HFFc6 (cell line): Measurements from ENCODE around the gene VN1R5. TPM values are rescaled to one million over a fixed set of nuclear protein-coding genes. Genes with fewer than 3 reads are reported as not detected.
"Not testable (repeated sequence)": the region's sequence is repeated elsewhere in the genome, so short reads cannot be mapped to it uniquely, and the experiment has no call there.

Source experiments
- DNase-seq: peaks from one replicate; pipeline ENCODE4 v3.0.0-alpha.2; 2018
- H3K27ac Mint-ChIP-seq: 2 replicates; pipeline ENCODE4 v1.8.0; 2020; ENCODE audit warnings: mild to moderate bottlenecking, mixed read lengths
- H3K27me3 Mint-ChIP-seq: 2 replicates; pipeline ENCODE4 v1.8.0; 2021; ENCODE audit warnings: mild to moderate bottlenecking, moderate library complexity, mixed read lengths; ENCODE audit not compliant: insufficient read depth
- H3K36me3 Mint-ChIP-seq: 2 replicates; pipeline ENCODE4 v1.8.0; 2021; ENCODE audit warnings: low read depth, mixed read lengths
- H3K4me1 Mint-ChIP-seq: 2 replicates; pipeline ENCODE4 v1.8.0; 2020; ENCODE audit warnings: low read depth, mixed read lengths
- H3K4me3 Mint-ChIP-seq: 2 replicates; pipeline ENCODE4 v1.8.0; 2020; ENCODE audit warnings: mild to moderate bottlenecking, moderate library complexity, mixed read lengths
- H3K9me3 Mint-ChIP-seq: 2 replicates; pipeline ENCODE4 v1.8.0; 2020; ENCODE audit warnings: mild to moderate bottlenecking, mixed read lengths
- CTCF ChIP-seq: fragments of 200-600 bp; sonication (generic); IDR thresholded peaks from 2 replicates; pipeline ENCODE4 v1.5.0; 2021; ENCODE audit warnings: antibody characterized with exemption, mild to moderate bottlenecking
- total RNA-seq, 6 experiments: library from RNA; stranded (reverse); fragmentation: NEBNext Ultra II Directional; extraction: Animal tissue kit (Norgen Biotek cat#: 25700); gene quantifications; 2 replicates in 1 of 6; 3 replicates in 5 of 6; pipeline ENCODE4 v1.2.3, GENCODE V29; 2021

Gene VN1R5
- total RNA-seq, 6 experiments from 2014 or later, result not detected

GRCh38 chr1:247212627-247213617, 43.0 kb upstream of the VN1R5 start:
- Mint-ChIP-seq H3K36me3 (peaks cover 20% of the 10 kb centered on the region), H3K27ac (no peak overlapping the region), H3K27me3 (no peaks in the 10 kb centered on the region), H3K4me1 (peaks cover 23% of the 10 kb centered on the region), H3K9me3 (peaks cover 3% of the 10 kb centered on the region), H3K4me3 (no peak overlapping the region)
- no peak for TF ChIP-seq CTCF
- DNase-seq, result no peak

- Mint-ChIP-seq H3K27me3 (no peaks in the 10 kb centered on the region), H3K9me3 (no peaks in the 10 kb centered on the region)
Measured at GRCh38 chr1:247216261-247216660, 39.6 kb upstream of the VN1R5 start.

GRCh38 chr1:247218121-247218651, 37.7 kb upstream of the VN1R5 start:
- Mint-ChIP-seq H3K4me1 (no peaks in the 10 kb centered on the region), H3K9me3 (no peaks in the 10 kb centered on the region), H3K27ac (no peak overlapping the region), H3K4me3 (no peak overlapping the region), H3K36me3 (no peaks in the 10 kb centered on the region), H3K27me3 (no peaks in the 10 kb centered on the region)
- no peak for TF ChIP-seq CTCF
- DNase-seq, result no peak

More at GRCh38 chr1:247216261-247216660, 39.6 kb upstream of the VN1R5 start:
- no peak for DNase-seq
- H3K36me3 Mint-ChIP-seq, result no peaks in the 10 kb centered on the region
- no peak overlapping the region for H3K4me3 Mint-ChIP-seq
- no peak overlapping the region for H3K27ac Mint-ChIP-seq
- peaks cover 9% of the 10 kb centered on the region; the same call in 1 of the 2 replicates for H3K4me1 Mint-ChIP-seq
- no peak for TF ChIP-seq CTCF

- not testable (repeated sequence) for H3K4me1 Mint-ChIP-seq, DNase-seq, H3K27me3 Mint-ChIP-seq, H3K9me3 Mint-ChIP-seq, H3K4me3 Mint-ChIP-seq, H3K36me3 Mint-ChIP-seq, H3K27ac Mint-ChIP-seq
Measured at GRCh38 chr1:247220280-247220679, 35.6 kb upstream of the VN1R5 start.

GRCh38 chr1:247222840-247223239, 33.0 kb upstream of the VN1R5 start:
- Mint-ChIP-seq H3K9me3 (peaks cover 8% of the 10 kb centered on the region), H3K4me3 (no peak overlapping the region), H3K4me1 (no peaks in the 10 kb centered on the region; the same call in 1 of the 2 replicates), H3K27ac (no peak overlapping the region), H3K36me3 (no peaks in the 10 kb centered on the region), H3K27me3 (peaks cover 1% of the 10 kb centered on the region)
- DNase-seq, result no peak
- no peak for TF ChIP-seq CTCF

- H3K4me1 Mint-ChIP-seq, result peaks cover 6% of the 10 kb centered on the region; the same call in 1 of the 2 replicates
- DNase-seq, result no peak
- no peak overlapping the region for H3K27ac Mint-ChIP-seq
- no peak overlapping the region for H3K4me3 Mint-ChIP-seq
- H3K27me3 Mint-ChIP-seq, result peaks cover 1% of the 10 kb centered on the region
- peaks cover 6% of the 10 kb centered on the region; the same call in 1 of the 2 replicates for H3K36me3 Mint-ChIP-seq
- peaks cover 22% of the 10 kb centered on the region for H3K9me3 Mint-ChIP-seq
- no peak for TF ChIP-seq CTCF
Measured at GRCh38 chr1:247224822-247225221, 31.1 kb upstream of the VN1R5 start.
